OCI-LY3 (cell line): Measurements from ENCODE around the gene DHRSX.

Source experiments
- H2AFZ ChIP-seq: fragments of 200-600, 300-600 bp; shearing (Covaris generic); 2 replicates; pipeline ENCODE4 v1.6.0; 2014; ENCODE audit warnings: antibody characterized with exemption, low read depth, low read length
- H3K27ac ChIP-seq: fragments of 200-600, 300-600 bp; sonication (generic); 2 replicates; pipeline ENCODE4 v1.5.1; 2014; ENCODE audit warnings: mild to moderate bottlenecking, low read length, moderate library complexity, mixed read lengths
- H3K27me3 ChIP-seq: fragments of 200-600, 300-600 bp; sonication (generic); 2 replicates; pipeline ENCODE4 v1.6.1; 2014; ENCODE audit warnings: low read depth, low read length, mixed read lengths
- H3K36me3 ChIP-seq: fragments of 200-600, 300-600 bp; sonication (generic); replicated peaks from 2 replicates; pipeline ENCODE3; 2014; ENCODE audit warnings: low read depth, low read length, mixed read lengths
- H3K4me1 ChIP-seq: fragments of 300-600, 200-600 bp; sonication (generic); 2 replicates; pipeline ENCODE4 v1.6.1; 2014; ENCODE audit warnings: low read length, mixed read lengths
- H3K4me2 ChIP-seq: fragments of 200-600, 300-600 bp; sonication (generic); 2 replicates; pipeline ENCODE4 v1.6.1; 2014; ENCODE audit warnings: low read length, mixed read lengths
- H3K4me3 ChIP-seq: fragments of 300-600, 200-600 bp; sonication (generic); 2 replicates; pipeline ENCODE4 v1.5.1; 2014; ENCODE audit warnings: antibody characterized with exemption, mild to moderate bottlenecking, low read length, moderate library complexity
- H3K79me2 ChIP-seq: fragments of 300-600, 200-600 bp; shearing (Covaris generic); 2 replicates; pipeline ENCODE4 v1.6.1; 2014; ENCODE audit warnings: mild to moderate bottlenecking, low read length, mixed read lengths
- H3K9ac ChIP-seq: fragments of 300-600, 200-600 bp; shearing (Covaris generic); 2 replicates; pipeline ENCODE4 v1.6.0; 2014; ENCODE audit warnings: mild to moderate bottlenecking, low read length, moderate library complexity
- H3K9me3 ChIP-seq: fragments of 200-600, 300-600 bp; shearing (Covaris generic); 2 replicates; pipeline ENCODE4 v1.6.1; 2014; ENCODE audit warnings: low read length, mixed read lengths; ENCODE audit not compliant: insufficient read depth
- H4K20me1 ChIP-seq: fragments of 200-600, 300-600 bp; sonication (generic); 2 replicates; pipeline ENCODE4 v1.6.1; 2016; ENCODE audit warnings: low read length, mixed read lengths; ENCODE audit not compliant: insufficient read depth
- CTCF ChIP-seq: fragments of 200-600, 300-600 bp; sonication (generic); IDR thresholded peaks from 2 replicates; pipeline ENCODE4 v1.5.1; 2014; ENCODE audit warnings: antibody characterized with exemption, low read length, low read depth
- EZH2phosphoT487 ChIP-seq: fragments of 200-600 bp; shearing (Covaris generic); IDR thresholded peaks from 2 replicates; pipeline ENCODE4 v1.6.1; 2018; ENCODE audit warnings: antibody characterized with exemption, mixed run types, low read depth

DHRSX gene

GRCh38 chrX:2187352-2188115 is 313.2 kb downstream of the DHRSX start:
- Histone ChIP-seq H4K20me1 (no peaks in the 10 kb centered on the region), H3K4me2 (peak overlapping the region; percentile 33), H2AFZ (peak overlapping the region; percentile 87; the same call in 1 of the 2 replicates), H3K79me2 (no peaks in the 10 kb centered on the region; the same call in 1 of the 2 replicates), H3K9me3 (no peaks in the 10 kb centered on the region; the same call in 1 of the 2 replicates), H3K27me3 (no peaks in the 10 kb centered on the region), H3K36me3 (peaks cover 16% of the 10 kb centered on the region), H3K9ac (no peak overlapping the region), H3K27ac (peak overlapping the region; percentile 91), H3K4me1 (peaks cover 31% of the 10 kb centered on the region), H3K4me3 (peak overlapping the region; percentile 24; the same call in 1 of the 2 replicates)
- TF ChIP-seq EZH2phosphoT487 (no peak), CTCF (no peak)

GRCh38 chrX:2185341-2186082 is 315.3 kb downstream of the DHRSX start:
- H3K9ac ChIP-seq, result peak overlapping the region; percentile 79
- H4K20me1 ChIP-seq, result no peaks in the 10 kb centered on the region
- H3K36me3 ChIP-seq, result peaks cover 25% of the 10 kb centered on the region
- peak overlapping the region; percentile 74 for H3K4me3 ChIP-seq
- H3K27me3 ChIP-seq, result no peaks in the 10 kb centered on the region
- H3K9me3 ChIP-seq, result no peaks in the 10 kb centered on the region
- H2AFZ ChIP-seq, result peak overlapping the region; percentile 36; the same call in 1 of the 2 replicates
- H3K79me2 ChIP-seq, result no peaks in the 10 kb centered on the region; the same call in 1 of the 2 replicates
- peak overlapping the region; percentile 91 for H3K27ac ChIP-seq
- TF ChIP-seq CTCF (no peak), EZH2phosphoT487 (no peak)
- peaks cover 51% of the 10 kb centered on the region for H3K4me1 ChIP-seq
- peak overlapping the region; percentile 94 for H3K4me2 ChIP-seq

DNA sequence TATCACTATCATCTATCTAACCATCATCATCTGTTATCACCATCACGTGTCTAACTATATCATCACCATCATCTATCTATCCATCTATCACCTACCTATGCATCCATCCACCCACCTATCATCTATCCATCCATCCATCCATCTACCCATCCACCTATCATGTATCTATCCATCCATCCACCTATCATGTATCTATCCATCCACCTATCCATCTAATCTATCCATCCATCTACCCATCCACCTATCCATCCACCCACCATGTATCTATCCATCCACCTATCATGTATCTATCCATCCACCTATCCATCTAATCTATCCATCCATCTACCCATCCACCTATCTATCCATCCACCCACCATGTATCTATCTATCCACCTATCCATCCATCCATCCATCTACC is 316.7 kb downstream of the DHRSX start:
- Histone ChIP-seq H3K79me2 (no peaks in the 10 kb centered on the region; the same call in 1 of the 2 replicates), H3K9me3 (no peaks in the 10 kb centered on the region), H4K20me1 (no peaks in the 10 kb centered on the region), H3K4me2 (peak overlapping the region; percentile 94), H3K4me1 (peaks cover 65% of the 10 kb centered on the region), H3K4me3 (peak overlapping the region; percentile 74), H2AFZ (no peak overlapping the region), H3K36me3 (peaks cover 25% of the 10 kb centered on the region), H3K9ac (peak overlapping the region; percentile 79; the same call in 1 of the 2 replicates), H3K27me3 (no peaks in the 10 kb centered on the region), H3K27ac (peak overlapping the region; percentile 91)
- TF ChIP-seq EZH2phosphoT487, result no peak
- no peak for TF ChIP-seq CTCF

- H2AFZ ChIP-seq, result no peak overlapping the region
- no peaks in the 10 kb centered on the region for H3K9me3 ChIP-seq
- H3K9ac ChIP-seq, result no peak overlapping the region
- no peaks in the 10 kb centered on the region; the same call in 1 of the 2 replicates for H3K79me2 ChIP-seq
- H3K4me3 ChIP-seq, result no peak overlapping the region
- no peak overlapping the region for H3K27ac ChIP-seq
- H3K27me3 ChIP-seq, result no peaks in the 10 kb centered on the region
- no peaks in the 10 kb centered on the region for H4K20me1 ChIP-seq
- peaks cover 71% of the 10 kb centered on the region for H3K4me1 ChIP-seq
- H3K4me2 ChIP-seq, result no peak overlapping the region
- TF ChIP-seq CTCF, result no peak
- TF ChIP-seq EZH2phosphoT487, result no peak
- H3K36me3 ChIP-seq, result peaks cover 25% of the 10 kb centered on the region
These were observed 317.5 kb downstream of the DHRSX start for GRCh38 chrX:2183193-2183725.
